Measurements from ENCODE around the gene TOR4A. TPM values are rescaled to one million over a fixed set of nuclear protein-coding genes. Genes with fewer than 3 reads are reported as not detected.
A peak's percentile ranks its signal among the peaks of the same experiment; 100 is the strongest.

Gene TOR4A
- total and polyA plus RNA-seq, 10 of the 15 experiments (the other 5 are each of a cell fraction or from before 2014, with no cell fraction given), result 2.0 to 19.9 (median 3.7) TPM

DNA sequence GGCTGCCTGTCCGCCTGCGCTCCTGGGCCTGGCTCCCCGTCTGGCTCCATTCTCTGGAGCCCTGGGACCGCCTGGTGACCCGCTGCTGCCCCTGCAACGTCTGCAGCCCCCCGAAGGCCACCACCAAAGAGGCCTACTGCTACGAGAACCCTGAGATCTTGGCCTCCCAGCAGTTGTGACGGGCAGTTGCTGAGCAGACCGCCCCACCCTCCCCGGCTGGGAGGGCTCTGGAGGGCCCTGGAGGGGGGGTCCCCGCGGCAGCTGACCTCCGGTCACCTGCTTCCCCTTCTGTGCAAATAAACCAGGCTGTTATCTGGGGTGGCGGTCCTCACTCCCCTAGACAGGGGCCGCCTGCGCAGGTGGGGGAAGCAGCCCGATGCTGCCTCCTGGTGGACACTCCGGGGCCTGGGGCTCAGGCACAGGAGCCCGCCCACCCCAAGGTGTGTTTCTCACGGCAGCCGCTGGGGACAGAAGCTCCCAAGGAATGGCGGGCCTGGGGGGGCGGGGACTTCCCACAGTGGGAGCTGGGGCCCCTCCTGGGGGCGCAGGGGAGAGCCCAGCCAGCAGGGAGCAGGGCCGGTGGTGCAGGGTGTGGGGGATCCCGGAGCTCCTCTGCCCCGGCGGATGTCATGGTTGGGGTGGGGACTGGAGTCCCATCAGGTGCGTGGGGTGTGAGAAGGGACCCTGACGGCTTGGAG, 41.1 kb upstream of the TOR4A start (continued):
- TF ChIP-seq, protein P1, sequence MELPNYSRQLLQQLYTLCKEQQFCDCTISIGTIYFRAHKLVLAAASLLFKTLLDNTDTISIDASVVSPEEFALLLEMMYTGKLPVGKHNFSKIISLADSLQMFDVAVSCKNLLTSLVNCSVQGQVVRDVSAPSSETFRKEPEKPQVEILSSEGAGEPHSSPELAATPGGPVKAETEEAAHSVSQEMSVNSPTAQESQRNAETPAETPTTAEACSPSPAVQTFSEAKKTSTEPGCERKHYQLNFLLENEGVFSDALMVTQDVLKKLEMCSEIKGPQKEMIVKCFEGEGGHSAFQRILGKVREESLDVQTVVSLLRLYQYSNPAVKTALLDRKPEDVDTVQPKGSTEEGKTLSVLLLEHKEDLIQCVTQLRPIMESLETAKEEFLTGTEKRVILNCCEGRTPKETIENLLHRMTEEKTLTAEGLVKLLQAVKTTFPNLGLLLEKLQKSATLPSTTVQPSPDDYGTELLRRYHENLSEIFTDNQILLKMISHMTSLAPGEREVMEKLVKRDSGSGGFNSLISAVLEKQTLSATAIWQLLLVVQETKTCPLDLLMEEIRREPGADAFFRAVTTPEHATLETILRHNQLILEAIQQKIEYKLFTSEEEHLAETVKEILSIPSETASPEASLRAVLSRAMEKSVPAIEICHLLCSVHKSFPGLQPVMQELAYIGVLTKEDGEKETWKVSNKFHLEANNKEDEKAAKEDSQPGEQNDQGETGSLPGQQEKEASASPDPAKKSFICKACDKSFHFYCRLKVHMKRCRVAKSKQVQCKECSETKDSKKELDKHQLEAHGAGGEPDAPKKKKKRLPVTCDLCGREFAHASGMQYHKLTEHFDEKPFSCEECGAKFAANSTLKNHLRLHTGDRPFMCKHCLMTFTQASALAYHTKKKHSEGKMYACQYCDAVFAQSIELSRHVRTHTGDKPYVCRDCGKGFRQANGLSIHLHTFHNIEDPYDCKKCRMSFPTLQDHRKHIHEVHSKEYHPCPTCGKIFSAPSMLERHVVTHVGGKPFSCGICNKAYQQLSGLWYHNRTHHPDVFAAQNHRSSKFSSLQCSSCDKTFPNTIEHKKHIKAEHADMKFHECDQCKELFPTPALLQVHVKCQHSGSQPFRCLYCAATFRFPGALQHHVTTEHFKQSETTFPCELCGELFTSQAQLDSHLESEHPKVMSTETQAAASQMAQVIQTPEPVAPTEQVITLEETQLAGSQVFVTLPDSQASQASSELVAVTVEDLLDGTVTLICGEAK (IDR thresholded peaks at IDR 0.05; ENCODE audit: borderline replicate concordance), result no peak
- TF ChIP-seq RFX5 (IDR thresholded peaks at IDR 0.05; ENCODE audit: low read depth, low read length), result no peak
- no peak for TF ChIP-seq FOXK2 (IDR thresholded peaks at IDR 0.05)
- TF ChIP-seq, protein P2, sequence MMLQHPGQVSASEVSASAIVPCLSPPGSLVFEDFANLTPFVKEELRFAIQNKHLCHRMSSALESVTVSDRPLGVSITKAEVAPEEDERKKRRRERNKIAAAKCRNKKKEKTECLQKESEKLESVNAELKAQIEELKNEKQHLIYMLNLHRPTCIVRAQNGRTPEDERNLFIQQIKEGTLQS (IDR thresholded peaks at IDR 0.05; ENCODE audit: borderline replicate concordance, extremely low read depth, low read depth, low read length), result no peak
- TF ChIP-seq SMC3 (IDR thresholded peaks at IDR 0.05; ENCODE audit: borderline replicate concordance, low read length), result peak; percentile 88
- no peak for TF ChIP-seq SREBF2 (IDR thresholded peaks at IDR 0.05; ENCODE audit: low read length)
- TF ChIP-seq JUND (IDR thresholded peaks at IDR 0.05; ENCODE audit: low read depth, low read length), result 0 out of 2 replicates have a peak, but pooled peaks have one; percentile 21
- TF ChIP-seq, protein P3, sequence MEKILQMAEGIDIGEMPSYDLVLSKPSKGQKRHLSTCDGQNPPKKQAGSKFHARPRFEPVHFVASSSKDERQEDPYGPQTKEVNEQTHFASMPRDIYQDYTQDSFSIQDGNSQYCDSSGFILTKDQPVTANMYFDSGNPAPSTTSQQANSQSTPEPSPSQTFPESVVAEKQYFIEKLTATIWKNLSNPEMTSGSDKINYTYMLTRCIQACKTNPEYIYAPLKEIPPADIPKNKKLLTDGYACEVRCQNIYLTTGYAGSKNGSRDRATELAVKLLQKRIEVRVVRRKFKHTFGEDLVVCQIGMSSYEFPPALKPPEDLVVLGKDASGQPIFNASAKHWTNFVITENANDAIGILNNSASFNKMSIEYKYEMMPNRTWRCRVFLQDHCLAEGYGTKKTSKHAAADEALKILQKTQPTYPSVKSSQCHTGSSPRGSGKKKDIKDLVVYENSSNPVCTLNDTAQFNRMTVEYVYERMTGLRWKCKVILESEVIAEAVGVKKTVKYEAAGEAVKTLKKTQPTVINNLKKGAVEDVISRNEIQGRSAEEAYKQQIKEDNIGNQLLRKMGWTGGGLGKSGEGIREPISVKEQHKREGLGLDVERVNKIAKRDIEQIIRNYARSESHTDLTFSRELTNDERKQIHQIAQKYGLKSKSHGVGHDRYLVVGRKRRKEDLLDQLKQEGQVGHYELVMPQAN (conservative IDR thresholded peaks at IDR 0.05), result no peak
- peak; percentile 80; the same call in 1 of the 2 replicates for TF ChIP-seq TCF3 (IDR thresholded peaks at IDR 0.05; ENCODE audit: borderline replicate concordance, insufficient read depth, low read depth, low read length)
- TF ChIP-seq, protein P4, sequence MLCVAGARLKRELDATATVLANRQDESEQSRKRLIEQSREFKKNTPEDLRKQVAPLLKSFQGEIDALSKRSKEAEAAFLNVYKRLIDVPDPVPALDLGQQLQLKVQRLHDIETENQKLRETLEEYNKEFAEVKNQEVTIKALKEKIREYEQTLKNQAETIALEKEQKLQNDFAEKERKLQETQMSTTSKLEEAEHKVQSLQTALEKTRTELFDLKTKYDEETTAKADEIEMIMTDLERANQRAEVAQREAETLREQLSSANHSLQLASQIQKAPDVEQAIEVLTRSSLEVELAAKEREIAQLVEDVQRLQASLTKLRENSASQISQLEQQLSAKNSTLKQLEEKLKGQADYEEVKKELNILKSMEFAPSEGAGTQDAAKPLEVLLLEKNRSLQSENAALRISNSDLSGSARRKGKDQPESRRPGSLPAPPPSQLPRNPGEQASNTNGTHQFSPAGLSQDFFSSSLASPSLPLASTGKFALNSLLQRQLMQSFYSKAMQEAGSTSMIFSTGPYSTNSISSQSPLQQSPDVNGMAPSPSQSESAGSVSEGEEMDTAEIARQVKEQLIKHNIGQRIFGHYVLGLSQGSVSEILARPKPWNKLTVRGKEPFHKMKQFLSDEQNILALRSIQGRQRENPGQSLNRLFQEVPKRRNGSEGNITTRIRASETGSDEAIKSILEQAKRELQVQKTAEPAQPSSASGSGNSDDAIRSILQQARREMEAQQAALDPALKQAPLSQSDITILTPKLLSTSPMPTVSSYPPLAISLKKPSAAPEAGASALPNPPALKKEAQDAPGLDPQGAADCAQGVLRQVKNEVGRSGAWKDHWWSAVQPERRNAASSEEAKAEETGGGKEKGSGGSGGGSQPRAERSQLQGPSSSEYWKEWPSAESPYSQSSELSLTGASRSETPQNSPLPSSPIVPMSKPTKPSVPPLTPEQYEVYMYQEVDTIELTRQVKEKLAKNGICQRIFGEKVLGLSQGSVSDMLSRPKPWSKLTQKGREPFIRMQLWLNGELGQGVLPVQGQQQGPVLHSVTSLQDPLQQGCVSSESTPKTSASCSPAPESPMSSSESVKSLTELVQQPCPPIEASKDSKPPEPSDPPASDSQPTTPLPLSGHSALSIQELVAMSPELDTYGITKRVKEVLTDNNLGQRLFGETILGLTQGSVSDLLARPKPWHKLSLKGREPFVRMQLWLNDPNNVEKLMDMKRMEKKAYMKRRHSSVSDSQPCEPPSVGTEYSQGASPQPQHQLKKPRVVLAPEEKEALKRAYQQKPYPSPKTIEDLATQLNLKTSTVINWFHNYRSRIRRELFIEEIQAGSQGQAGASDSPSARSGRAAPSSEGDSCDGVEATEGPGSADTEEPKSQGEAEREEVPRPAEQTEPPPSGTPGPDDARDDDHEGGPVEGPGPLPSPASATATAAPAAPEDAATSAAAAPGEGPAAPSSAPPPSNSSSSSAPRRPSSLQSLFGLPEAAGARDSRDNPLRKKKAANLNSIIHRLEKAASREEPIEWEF (IDR thresholded peaks at IDR 0.05; ENCODE audit: insufficient replicate concordance, low read depth, low read length), result no peak
- TF ChIP-seq CREM (IDR thresholded peaks at IDR 0.05; ENCODE audit: low read depth), result peak; percentile 23; the same call in 1 of the 2 replicates
- TF ChIP-seq, protein P5, sequence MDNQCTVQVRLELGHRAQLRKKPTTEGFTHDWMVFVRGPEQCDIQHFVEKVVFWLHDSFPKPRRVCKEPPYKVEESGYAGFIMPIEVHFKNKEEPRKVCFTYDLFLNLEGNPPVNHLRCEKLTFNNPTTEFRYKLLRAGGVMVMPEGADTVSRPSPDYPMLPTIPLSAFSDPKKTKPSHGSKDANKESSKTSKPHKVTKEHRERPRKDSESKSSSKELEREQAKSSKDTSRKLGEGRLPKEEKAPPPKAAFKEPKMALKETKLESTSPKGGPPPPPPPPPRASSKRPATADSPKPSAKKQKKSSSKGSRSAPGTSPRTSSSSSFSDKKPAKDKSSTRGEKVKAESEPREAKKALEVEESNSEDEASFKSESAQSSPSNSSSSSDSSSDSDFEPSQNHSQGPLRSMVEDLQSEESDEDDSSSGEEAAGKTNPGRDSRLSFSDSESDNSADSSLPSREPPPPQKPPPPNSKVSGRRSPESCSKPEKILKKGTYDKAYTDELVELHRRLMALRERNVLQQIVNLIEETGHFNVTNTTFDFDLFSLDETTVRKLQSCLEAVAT (IDR thresholded peaks at IDR 0.05), result no peak

Measured in GM12878 (cell line).